OCI-LY7 (cell line): ENCODE measurements around the gene EPHB3.

Source experiments
- CTCF ChIP-seq: fragments of 200-600 bp; sonication (generic); conservative IDR thresholded peaks from 2 replicates; pipeline ENCODE4 v1.5.1; 2014; ENCODE audit warnings: mild to moderate bottlenecking, antibody characterized with exemption, low read length, moderate library complexity, mixed read lengths
- EZH2phosphoT487 ChIP-seq: fragments of 200-600 bp; sonication (generic); IDR thresholded peaks from 2 replicates; pipeline ENCODE4 v1.6.1; 2018; ENCODE audit warnings: low read depth, borderline replicate concordance, mild to moderate bottlenecking, mixed run types, antibody characterized with exemption, low read length, moderate library complexity, mixed read lengths

GRCh38 chr3:184604615-184605290 is 43.2 kb downstream of the EPHB3 start:
- TF ChIP-seq CTCF (no peak), EZH2phosphoT487 (no peak)
